SK-N-MC (cell line): ENCODE data around the gene ALKBH5.

ENCODE experiments used
- DNase-seq: peaks from one replicate; pipeline ENCODE4 v3.0.0-alpha.2; 2011; ENCODE audit warnings: low read depth, low spot score
- H3K27ac ChIP-seq: fragments of 200-600 bp; sonication (generic); 2 replicates; pipeline ENCODE4 v1.5.1; 2016; ENCODE audit warnings: mixed run types
- H3K36me3 ChIP-seq: fragments of 200-600 bp; sonication (generic); 2 replicates; pipeline ENCODE4 v1.6.1; 2017; ENCODE audit warnings: antibody characterized with exemption, low read length, mixed read lengths; ENCODE audit not compliant: insufficient read depth
- H3K4me3 ChIP-seq: fragments of 200-600 bp; sonication (generic); 2 replicates; pipeline ENCODE4 v1.5.1; 2016
- H3K9ac ChIP-seq: fragments of 200-600 bp; sonication (generic); 2 replicates; pipeline ENCODE4 v1.8.0; 2017; ENCODE audit warnings: mixed run types, mixed read lengths; ENCODE audit not compliant: insufficient read length
- H3K9me3 ChIP-seq: fragments of 200-600 bp; sonication (generic); 2 replicates; pipeline ENCODE4 v1.6.1; 2017; ENCODE audit warnings: low read depth, mild to moderate bottlenecking, antibody characterized with exemption, low read length, moderate library complexity, mixed read lengths
- EZH2 ChIP-seq: fragments of 200-600 bp; sonication (generic); IDR thresholded peaks from one replicate; pipeline ENCODE4 v1.6.1; 2017; ENCODE audit warnings: antibody characterized with exemption
- POLR2AphosphoS5 ChIP-seq: IDR thresholded peaks from 2 replicates; pipeline ENCODE4 v1.6.1; 2012; ENCODE audit warnings: mild to moderate bottlenecking, low read depth, low read length, borderline replicate concordance

Gene ALKBH5

DNA sequence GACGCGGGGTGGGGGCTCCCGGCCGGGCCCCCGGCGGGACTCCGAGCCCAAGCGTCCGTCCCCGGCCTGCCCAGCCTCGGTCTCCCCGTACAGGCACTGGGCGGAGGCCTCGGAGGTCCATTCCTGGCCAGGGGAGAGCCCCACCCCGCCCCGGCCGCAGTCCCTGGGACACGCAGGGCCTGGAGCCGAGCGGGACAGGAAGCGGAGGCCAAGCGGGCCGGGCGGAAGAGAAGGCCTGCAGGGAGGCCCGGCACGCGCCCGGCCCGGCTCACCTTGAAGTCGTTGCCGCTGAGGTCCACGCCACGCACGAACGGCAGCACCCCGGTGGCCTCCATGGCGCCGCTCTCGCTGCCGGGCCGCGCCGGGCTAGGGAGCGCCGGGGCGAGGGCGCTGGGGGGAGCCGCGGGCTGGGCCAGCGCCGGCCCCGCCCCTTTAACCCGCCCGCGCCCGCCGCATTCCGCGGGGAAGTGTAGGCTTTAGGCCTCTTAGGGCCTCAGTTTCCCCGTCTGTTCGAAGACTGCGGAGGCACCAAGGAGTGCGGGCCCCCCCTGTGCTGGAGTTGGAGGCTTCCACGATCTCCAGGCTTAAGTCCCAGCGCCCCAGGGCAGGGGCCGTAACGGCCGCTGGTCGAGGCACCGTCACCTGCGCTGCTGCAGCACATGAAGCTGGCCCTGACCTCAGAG lies 74.9 kb downstream of the ALKBH5 start, which contains the start of gene FLII:
TSS of gene FLII (minus strand) at position 383 of the 683 bp plus-strand sequence. CDS start at position 335, 48 bp downstream.
- H3K27ac ChIP-seq, result no peak within 1 kb of the TSS
- TF ChIP-seq EZH2 (no peak), POLR2AphosphoS5 (peak; percentile 43; the same call in 1 of the 2 replicates)
- H3K4me3 ChIP-seq, result peak within 1 kb of the TSS; percentile 89
- DNase-seq, result no peak
- H3K9ac ChIP-seq, result peak within 1 kb of the TSS; percentile 87
- no peaks in the 10 kb centered on the region for H3K9me3 ChIP-seq
- H3K36me3 ChIP-seq, result no peaks in the 10 kb centered on the region; the same call in 1 of the 2 replicates
